K562 (cell line): ENCODE results near the gene SPATA12. TPM values are rescaled to one million over a fixed set of nuclear protein-coding genes. Genes with fewer than 3 reads are reported as not detected.

Experiments
- ATAC-seq: fragments of 200-7000 bp; cut with Tn5 transposase; 3 replicates; pipeline ENCODE4 v1.9.1; 2020; ENCODE audit warnings: moderate library complexity
- BruUV-seq: library from RNA; stranded (reverse); fragments of 400-500 nt; replicated peaks from 2 replicates; lab custom pipeline; 2021; lab: Mats Ljungman, UMichigan
- CTCF ChIA-PET: fragments of 300-600 bp; formaldehyde crosslinking; extraction: SDS; loops from one replicate; lab custom pipeline; 2021; ENCODE audit warnings: low intra/inter-chr PET ratio; lab: Yijun Ruan, JAX
- POLR2A ChIA-PET: fragments of 300-600, 350-650 bp; sonication (Branson Sonifier 250); formaldehyde crosslinking; extraction: SDS; loops from one replicate; lab custom pipeline; 2021; ENCODE audit warnings: antibody characterized with exemption, inconsistent platforms; lab: Yijun Ruan, JAX
- DNase-seq, 4 experiments: peaks; one replicate each; pipeline versions ENCODE4 v3.0.0 to v3.0.0-alpha.2; 2011 to 2018; ENCODE audit warnings: low spot score in 3 of 4, mixed read lengths in 3 of 4; ENCODE audit errors: extremely low read depth in 1 of 4
- FAIRE-seq: peaks from 2 replicates; lab custom pipeline; 2011; peaks lifted over from hg19 to GRCh38; lab: Jason Lieb, UNC
- H2AFZ ChIP-seq: 2 replicates; pipeline ENCODE4 v1.6.0; 2011; ENCODE audit warnings: low read depth, low read length, control low read depth, inconsistent platforms
- H3K27ac ChIP-seq: fragments of 200-600 bp; 3 replicates; pipeline ENCODE4 v1.8.0; 2011; ENCODE audit warnings: low read depth, mild to moderate bottlenecking, control low read depth, inconsistent platforms, low read length, moderate library complexity, mixed read lengths; ENCODE audit errors: extremely low read depth
- H3K27me3 ChIP-seq, 2 experiments: fragments of 300-600 bp in 1 of 2; 2 replicates in 1 of 2; 3 replicates in 1 of 2; pipeline versions ENCODE4 v1.6.0 to v1.8.0; 2011; ENCODE audit warnings: inconsistent platforms in 2 of 2, low read length in 2 of 2, mild to moderate bottlenecking in 1 of 2, mixed read lengths in 1 of 2, moderate library complexity in 1 of 2; ENCODE audit not compliant: control insufficient read depth in 2 of 2, insufficient read depth in 2 of 2
- H3K36me3 ChIP-seq: fragments of 300-600 bp; 3 replicates; pipeline ENCODE4 v1.8.0; 2011; ENCODE audit warnings: mild to moderate bottlenecking, low read length, inconsistent platforms; ENCODE audit not compliant: control insufficient read depth, insufficient read depth
- H3K4me1 ChIP-seq, 2 experiments: fragments of 200-600 bp in 1 of 2; replicated peaks in 1 of 2; 2 replicates in 1 of 2; 3 replicates in 1 of 2; pipeline versions ENCODE4 v1.5.1 to v1.8.0; 2011; ENCODE audit warnings: inconsistent platforms in 2 of 2, low read length in 2 of 2, mild to moderate bottlenecking in 1 of 2, mixed read lengths in 1 of 2, moderate library complexity in 1 of 2; ENCODE audit not compliant: control insufficient read depth in 2 of 2, insufficient read depth in 2 of 2
- H3K4me2 ChIP-seq: 2 replicates; pipeline ENCODE4 v1.6.1; 2011; ENCODE audit warnings: low read length, control low read depth, inconsistent platforms, mixed read lengths; ENCODE audit not compliant: insufficient read depth
- H3K4me3 ChIP-seq: fragments of 200-600 bp; sonication (generic), shearing (Covaris generic); 2 replicates; pipeline ENCODE4 v1.5.1; 2016; ENCODE audit warnings: control low read depth, inconsistent platforms
- H3K79me2 ChIP-seq: fragments of 200-600 bp; 3 replicates; pipeline ENCODE4 v1.8.0; 2011; ENCODE audit warnings: low read length, inconsistent platforms; ENCODE audit not compliant: control insufficient read depth, insufficient read depth
- H3K9ac ChIP-seq, 2 experiments: 2 replicates each; pipeline versions ENCODE4 v1.6.0 to v1.6.1; 2011; ENCODE audit warnings: low read depth in 2 of 2, low read length in 2 of 2, control low read depth in 1 of 2, inconsistent platforms in 1 of 2, mild to moderate bottlenecking in 1 of 2, mixed read lengths in 1 of 2; ENCODE audit not compliant: insufficient read depth in 1 of 2
- H3K9me1 ChIP-seq: one replicate; pipeline ENCODE4 v1.6.0; 2011; ENCODE audit warnings: inconsistent platforms, mild to moderate bottlenecking, low read length, moderate library complexity; ENCODE audit not compliant: control insufficient read depth, insufficient read depth
- H3K9me3 ChIP-seq: replicated peaks from 2 replicates; pipeline ENCODE4 v1.5.1; 2011; ENCODE audit warnings: low read depth, low read length, inconsistent platforms; ENCODE audit not compliant: control insufficient read depth, insufficient read depth
- H4K20me1 ChIP-seq: replicated peaks from 2 replicates; pipeline ENCODE4 v1.6.1; 2011; ENCODE audit warnings: low read length, inconsistent platforms, mixed read lengths; ENCODE audit not compliant: control insufficient read depth, insufficient read depth
- ATF7 ChIP-seq: fragments of 450-650 bp; IDR thresholded peaks from 2 replicates; pipeline ENCODE4 v1.7.1; 2014; ENCODE audit warnings: mild to moderate bottlenecking, moderate library complexity
- CLOCK ChIP-seq: fragments of 250-450 bp; sonication (Bioruptor Pico); IDR thresholded peaks from 2 replicates; pipeline ENCODE4 v1.4.0; 2020; ENCODE audit warnings: mild to moderate bottlenecking, moderate library complexity, borderline replicate concordance
- FOXA3 ChIP-seq, 2 experiments: fragments of 450-650 bp in 1 of 2; sonication (generic) in 1 of 2; formaldehyde crosslinking; IDR thresholded peaks in 1 of 2; conservative IDR thresholded peaks in 1 of 2; 2 replicates each; pipeline versions ENCODE4 v1.4.0 to v1.8.0; 2020 to 2022; ENCODE audit warnings: mild to moderate bottlenecking in 2 of 2, missing genetic modification reagents in 1 of 2
- KLF10 ChIP-seq: fragments of 250-450 bp; sonication (Bioruptor Pico); IDR thresholded peaks from 2 replicates; pipeline ENCODE4 v1.6.1; 2021; ENCODE audit warnings: matching md5 sums
- MXI1 ChIP-seq: IDR thresholded peaks from 2 replicates; pipeline ENCODE4 v1.6.1; 2011; ENCODE audit warnings: low read depth, mild to moderate bottlenecking, improper control_type of control experiment, low read length
- PHF20 ChIP-seq: fragments of 450-650 bp; IDR thresholded peaks from 2 replicates; pipeline ENCODE4 v1.6.1; 2018; ENCODE audit not compliant: partially characterized antibody
- SETDB1 ChIP-seq: IDR thresholded peaks from one replicate; pipeline ENCODE4 v1.6.1; 2012; ENCODE audit warnings: low read length, control low read depth, inconsistent platforms
- SIN3A ChIP-seq, 2 experiments: fragments of 150-350 bp in 1 of 2; IDR thresholded peaks; 2 replicates each; pipeline ENCODE4 v1.6.1; 2011 to 2016; ENCODE audit warnings: borderline replicate concordance in 2 of 2, low read depth in 2 of 2, low read length in 2 of 2, mild to moderate bottlenecking in 2 of 2, moderate library complexity in 2 of 2; ENCODE audit not compliant: control insufficient read depth in 1 of 2
- SREBF2 ChIP-seq: sonication (generic); formaldehyde crosslinking; IDR thresholded peaks from 2 replicates; pipeline ENCODE4 v1.4.0; 2020; ENCODE audit warnings: mild to moderate bottlenecking, missing genetic modification reagents
- TSC22D4 ChIP-seq: fragments of 450-650 bp; IDR thresholded peaks from 2 replicates; pipeline ENCODE4 v1.6.1; 2016; ENCODE audit warnings: missing genetic modification characterization, missing biosample characterization, control low read depth
- ZFP91 ChIP-seq: sonication (generic); formaldehyde crosslinking; IDR thresholded peaks from 2 replicates; pipeline ENCODE4 v1.8.0; 2022; ENCODE audit warnings: mild to moderate bottlenecking, missing genetic modification reagents
- WGBS: fragments of 100-300 bp; shearing (Covaris generic); methylation state at CpG from one replicate; pipeline ENCODE4 v1.1.6; 2016; ENCODE audit warnings: low coverage, mixed read lengths; ENCODE audit not compliant: insufficient coverage; ENCODE audit errors: missing lambda C conversion rate; 5-methylcytosine and 5-hydroxymethylcytosine counted together
- in situ Hi-C: fragments of 300-500 bp; cut with MboI; formaldehyde crosslinking; loops from 4 replicates; pipeline ENCODE4 v1.15.0; 2018; ENCODE audit warnings: inconsistent platforms, mixed read lengths
- intact Hi-C: fragments of 100-400 bp; cut with micrococcal nuclease; formaldehyde crosslinking; loops from 2 replicates; pipeline ENCODE4 v1.14.2; 2022
- polyA plus RNA-seq, 8 experiments: library from polyadenylated mRNA; depleted of rRNA in 4 of 8; stranded (reverse) in 5 of 8; unstranded in 3 of 8; fragments of >200 nt; fragmentation: Nextera tagmentation in 2 of 8; fragmentation: Illumina TruSeq in 1 of 8; extraction: Ambion mirVana in 2 of 8; extraction: Trizol in 1 of 8; gene quantifications; 2 replicates each; pipeline versions ENCODE4 v1.2.1 to v1.2.3, GENCODE V29; 2011 to 2014; ENCODE audit warnings: inconsistent platforms in 1 of 8, missing spikeins in 1 of 8
- total RNA-seq, 7 experiments: library from RNA; depleted of rRNA in 6 of 7; stranded (reverse); fragments of >200 nt in 6 of 7; fragmentation: Illumina TruSeq in 2 of 7; extraction: Trizol in 2 of 7; gene quantifications; 2 replicates each; pipeline versions ENCODE4 v1.2.1 to v1.2.3, GENCODE V29; 2011 to 2021; ENCODE audit warnings: low replicate concordance in 1 of 7
- TF ChIP-seq, protein P1 (sequence below), 2 experiments: IDR thresholded peaks; 2 replicates each; pipeline ENCODE4 v1.6.1; 2011; ENCODE audit warnings: borderline replicate concordance in 1 of 2, control low read depth in 1 of 2, low read depth in 1 of 2, low read length in 1 of 2, mild to moderate bottlenecking in 1 of 2, mixed read lengths in 1 of 2, moderate library complexity in 1 of 2; ENCODE audit not compliant: insufficient read depth in 1 of 2, insufficient read length in 1 of 2, poor library complexity in 1 of 2, severe bottlenecking in 1 of 2; ENCODE audit errors: extremely low read depth in 1 of 2
- TF ChIP-seq, protein P2 (sequence below): fragments of 250-450 bp; sonication (Bioruptor Pico); IDR thresholded peaks from 2 replicates; pipeline ENCODE4 v1.5.0; 2021
- TF ChIP-seq, protein P3 (sequence below): fragments of 450-650 bp; formaldehyde crosslinking; IDR thresholded peaks from 2 replicates; pipeline ENCODE4 v1.4.0; 2020; ENCODE audit warnings: mild to moderate bottlenecking, moderate library complexity

Gene SPATA12
- total and polyA plus RNA-seq, 9 of the 15 experiments (the other 6 are each of a cell fraction or from before 2014, with no cell fraction given) = not detected

DNA sequence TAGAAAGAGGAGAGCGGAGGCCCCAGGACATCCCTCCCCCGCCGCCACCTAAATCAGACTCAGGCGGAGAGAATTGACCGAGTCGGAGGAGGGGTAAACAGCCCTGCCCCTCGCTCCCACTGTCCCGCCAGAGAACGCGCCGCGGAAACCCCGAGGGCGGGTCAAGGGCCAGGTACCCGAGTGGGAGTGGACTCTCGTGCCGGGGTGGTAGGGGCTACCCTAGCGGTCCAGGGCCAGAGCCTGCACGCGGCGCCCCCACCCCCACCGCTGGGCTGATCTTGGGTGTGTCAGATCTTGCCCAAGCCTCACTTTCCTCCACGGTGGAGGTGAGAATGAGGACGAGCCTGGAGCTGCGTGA lies 19.0 kb downstream of the SPATA12 start:
- POLR2A ChIA-PET = no interaction called here
- Histone ChIP-seq H3K9me1 (no peaks in the 10 kb centered on the region), H3K9ac (peak overlapping the region; percentile 20 to 88; a peak in 3 of 4 replicates), H3K9me3 (no peaks in the 10 kb centered on the region), H3K27me3 (no peaks in the 10 kb centered on the region), H3K27ac (no peak overlapping the region), H3K79me2 (no peaks in the 10 kb centered on the region), H3K36me3 (no peaks in the 10 kb centered on the region), H4K20me1 (no peaks in the 10 kb centered on the region), H3K4me3 (peak overlapping the region; percentile 53), H3K4me1 (peaks cover 0 to 17% of the 10 kb centered on the region in 2 experiments; a peak in 3 of 5 replicates), H3K4me2 (peak overlapping the region; percentile 57), H2AFZ (peak overlapping the region; percentile 76)
- CTCF ChIA-PET = no interaction called here
- intact Hi-C loops = loop anchor here (5.0 kb wide), 1 partner anchor 72 kb away; no protein-coding TSS in a partner anchor
- WGBS = 2% methylated on average over 7 of the region's 25 CpGs
- peak in 3 of 4 experiments; percentile 22 to 46 (median 41) for DNase-seq
- ATAC-seq = peak; percentile 25
- FAIRE-seq = no peak
- BruUV-seq = no TSS peak
- in situ Hi-C loops = no loop called here
- TF ChIP-seq KLF10 (CRISPR knock-in tag) (no peak), PHF20 (peak; percentile 16), ZFP91 (CRISPR knock-in tag) (no peak), SIN3A (IDR thresholded peaks at IDR 0.05; ENCODE audit: borderline replicate concordance in 2 of 2, control insufficient read depth in 1 of 2, low read depth in 2 of 2, low read length in 2 of 2) (0 out of 4 replicates have a peak, but pooled peaks of 1 of the 2 experiments have one; percentile 40), CLOCK (CRISPR knock-in tag) (no peak), FOXA3 (CRISPR knock-in tag; conservative IDR thresholded peaks at IDR 0.05 in 1 of 2, IDR thresholded peaks at IDR 0.05 in 1 of 2) (no peak), ATF7 (peak; percentile 73), TSC22D4 (tag) (no peak), MXI1 (no peak), SREBF2 (no peak), SETDB1 (no peak)
- TF ChIP-seq, protein P1, sequence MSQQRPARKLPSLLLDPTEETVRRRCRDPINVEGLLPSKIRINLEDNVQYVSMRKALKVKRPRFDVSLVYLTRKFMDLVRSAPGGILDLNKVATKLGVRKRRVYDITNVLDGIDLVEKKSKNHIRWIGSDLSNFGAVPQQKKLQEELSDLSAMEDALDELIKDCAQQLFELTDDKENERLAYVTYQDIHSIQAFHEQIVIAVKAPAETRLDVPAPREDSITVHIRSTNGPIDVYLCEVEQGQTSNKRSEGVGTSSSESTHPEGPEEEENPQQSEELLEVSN (IDR thresholded peaks at IDR 0.05; ENCODE audit: borderline replicate concordance in 1 of 2, extremely low read depth in 1 of 2, insufficient read depth in 1 of 2, insufficient read length in 1 of 2, low read depth in 1 of 2, low read length in 1 of 2, poor library complexity in 1 of 2, severe bottlenecking in 1 of 2) = peak in 1 of 2 experiments; percentile 0
- TF ChIP-seq, protein P2, sequence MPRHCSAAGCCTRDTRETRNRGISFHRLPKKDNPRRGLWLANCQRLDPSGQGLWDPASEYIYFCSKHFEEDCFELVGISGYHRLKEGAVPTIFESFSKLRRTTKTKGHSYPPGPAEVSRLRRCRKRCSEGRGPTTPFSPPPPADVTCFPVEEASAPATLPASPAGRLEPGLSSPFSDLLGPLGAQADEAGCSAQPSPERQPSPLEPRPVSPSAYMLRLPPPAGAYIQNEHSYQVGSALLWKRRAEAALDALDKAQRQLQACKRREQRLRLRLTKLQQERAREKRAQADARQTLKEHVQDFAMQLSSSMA (CRISPR knock-in tag) = no peak
- TF ChIP-seq, protein P3, sequence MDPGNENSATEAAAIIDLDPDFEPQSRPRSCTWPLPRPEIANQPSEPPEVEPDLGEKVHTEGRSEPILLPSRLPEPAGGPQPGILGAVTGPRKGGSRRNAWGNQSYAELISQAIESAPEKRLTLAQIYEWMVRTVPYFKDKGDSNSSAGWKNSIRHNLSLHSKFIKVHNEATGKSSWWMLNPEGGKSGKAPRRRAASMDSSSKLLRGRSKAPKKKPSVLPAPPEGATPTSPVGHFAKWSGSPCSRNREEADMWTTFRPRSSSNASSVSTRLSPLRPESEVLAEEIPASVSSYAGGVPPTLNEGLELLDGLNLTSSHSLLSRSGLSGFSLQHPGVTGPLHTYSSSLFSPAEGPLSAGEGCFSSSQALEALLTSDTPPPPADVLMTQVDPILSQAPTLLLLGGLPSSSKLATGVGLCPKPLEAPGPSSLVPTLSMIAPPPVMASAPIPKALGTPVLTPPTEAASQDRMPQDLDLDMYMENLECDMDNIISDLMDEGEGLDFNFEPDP (CRISPR knock-in tag) = no peak
